DMS114 treated with DMSO at 0.1 percent for 48 hours (cell line): ENCODE data around the gene RAB10.
A peak's percentile ranks its signal among the peaks of the same experiment; 100 is the strongest.
"Not testable (repeated sequence)": the region's sequence is repeated elsewhere in the genome, so short reads cannot be mapped to it uniquely, and the experiment has no call there.

Source experiments
- DNase-seq: peaks from one replicate; lab custom pipeline; 2025; ENCODE audit not compliant: unreplicated experiment; lab: John Stamatoyannopoulos, UW

RAB10 gene

GRCh38 chr2:26144953-26145680, 111.2 kb downstream of the RAB10 start:
- peak; percentile 72 for DNase-seq

- DNase-seq: no peak
Observed at GRCh38 chr2:26148501-26148900, 114.6 kb downstream of the RAB10 start.

- no peak for DNase-seq
Observed at GRCh38 chr2:26150243-26150642, 116.4 kb downstream of the RAB10 start.

GRCh38 chr2:26157580-26157979, 123.7 kb downstream of the RAB10 start:
- DNase-seq: no peak

- DNase-seq: no peak
Observed at GRCh38 chr2:26161926-26162325, 128.0 kb downstream of the RAB10 start.

- DNase-seq: no peak
Observed at GRCh38 chr2:26162963-26163362, 129.1 kb downstream of the RAB10 start.

- no peak for DNase-seq
Observed at GRCh38 chr2:26164231-26164630, 130.3 kb downstream of the RAB10 start.

- DNase-seq: no peak
Observed at GRCh38 chr2:26164641-26165211, 130.8 kb downstream of the RAB10 start.

- DNase-seq: no peak
Observed at GRCh38 chr2:26165403-26165802, 131.5 kb downstream of the RAB10 start.

- not testable (repeated sequence) for DNase-seq
Observed at GRCh38 chr2:26166541-26166940, 132.7 kb downstream of the RAB10 start.

- no peak for DNase-seq
Observed at GRCh38 chr2:26168785-26169184, 134.9 kb downstream of the RAB10 start.

GRCh38 chr2:26169226-26169625, 135.3 kb downstream of the RAB10 start:
- no peak for DNase-seq

GRCh38 chr2:26169681-26170414, 136.0 kb downstream of the RAB10 start:
- no peak for DNase-seq

- DNase-seq: no peak
Observed at GRCh38 chr2:26170795-26171194, 136.9 kb downstream of the RAB10 start.

GRCh38 chr2:26172189-26172870, 138.4 kb downstream of the RAB10 start:
- DNase-seq: no peak

GRCh38 chr2:26172871-26173775, 139.2 kb downstream of the RAB10 start, which contains the start of gene GAREM2:
GAREM2 (plus strand) TSS chr2:26173088; CDS start chr2:26173221, 133 bp downstream.
- DNase-seq: no peak

GRCh38 chr2:26173776-26174482, 140.0 kb downstream of the RAB10 start:
- DNase-seq: no peak

GRCh38 chr2:26174691-26175465, 141.0 kb downstream of the RAB10 start:
- no peak for DNase-seq
